Measurements from ENCODE around the gene ADI1.

The ADI1 gene

GRCh38 chr2:3481736-3482362 lies 37.5 kb downstream of the ADI1 start:
- no peak for DNase-seq

- no peak for DNase-seq
Observed at GRCh38 chr2:3481011-3481400, 38.3 kb downstream of the ADI1 start.

GRCh38 chr2:3480352-3481010 lies 38.9 kb downstream of the ADI1 start:
- DNase-seq: no peak

DNA sequence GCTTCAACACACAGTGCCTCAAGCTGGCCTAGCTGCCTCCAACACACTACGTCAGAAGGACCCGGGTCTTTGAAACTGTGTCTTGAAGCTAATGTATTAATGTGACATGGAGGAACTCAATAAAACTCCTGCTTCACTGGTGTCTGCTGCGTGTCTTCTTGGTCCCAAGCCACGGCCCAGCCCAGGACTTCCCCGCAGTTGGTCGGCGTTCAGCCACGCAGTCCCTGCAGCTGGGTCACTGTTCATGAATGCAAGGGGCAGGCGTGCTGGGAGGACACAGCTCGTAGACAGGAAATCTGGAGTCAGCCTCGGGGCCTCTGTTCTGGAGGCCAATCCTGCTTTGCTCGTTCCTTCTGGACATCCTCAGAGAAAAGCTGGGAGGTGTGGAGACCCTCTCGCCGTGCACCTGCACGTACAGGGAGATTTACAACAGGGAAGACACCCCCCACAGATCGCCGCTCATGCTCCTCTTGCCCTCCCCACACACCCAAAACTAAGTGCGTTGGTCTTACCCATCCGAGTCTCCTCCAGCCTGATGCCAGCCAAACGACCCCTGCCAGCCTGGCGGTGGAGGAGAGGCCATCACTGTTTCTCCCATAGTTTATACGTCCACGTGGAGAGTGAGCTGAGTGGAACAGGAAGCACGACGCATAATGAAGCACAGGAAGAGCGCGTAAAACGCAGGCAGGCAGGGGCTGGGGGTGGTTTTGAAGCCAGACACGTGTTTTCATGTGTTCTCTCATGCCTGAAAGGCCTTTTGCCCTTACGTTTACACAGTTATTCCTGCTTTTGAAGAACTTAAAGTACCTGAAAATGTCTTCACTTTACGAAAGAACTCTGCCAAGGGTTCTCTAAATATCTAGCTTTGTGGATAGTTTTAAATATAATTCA lies 39.7 kb downstream of the ADI1 start:
- no peak for DNase-seq

DNA sequence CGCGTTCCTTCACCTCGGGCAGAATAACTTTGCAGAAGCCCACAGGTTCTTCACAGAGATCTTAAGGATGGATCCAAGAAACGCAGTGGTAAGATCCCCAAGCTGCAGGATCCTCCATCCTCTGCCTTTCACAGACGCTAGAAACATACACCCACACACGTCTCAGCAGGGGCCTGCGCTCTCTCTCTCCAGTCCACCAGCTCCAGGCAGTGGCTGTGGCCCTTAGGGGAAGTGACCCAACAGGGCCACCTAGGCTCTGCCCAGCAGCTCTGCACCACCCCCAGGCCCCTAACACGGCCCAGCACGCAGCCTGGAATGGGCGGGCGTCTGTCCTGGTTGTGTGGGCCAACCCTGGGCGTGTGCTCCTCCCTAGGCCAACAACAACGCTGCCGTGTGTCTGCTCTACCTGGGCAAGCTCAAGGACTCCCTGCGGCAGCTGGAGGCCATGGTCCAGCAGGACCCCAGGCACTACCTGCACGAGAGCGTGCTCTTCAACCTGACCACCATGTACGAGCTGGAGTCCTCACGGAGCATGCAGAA lies 40.4 kb downstream of the ADI1 start:
- DNase-seq: no peak

GRCh38 chr2:3476985-3477327 lies 42.4 kb downstream of the ADI1 start:
- DNase-seq: no peak

DNA sequence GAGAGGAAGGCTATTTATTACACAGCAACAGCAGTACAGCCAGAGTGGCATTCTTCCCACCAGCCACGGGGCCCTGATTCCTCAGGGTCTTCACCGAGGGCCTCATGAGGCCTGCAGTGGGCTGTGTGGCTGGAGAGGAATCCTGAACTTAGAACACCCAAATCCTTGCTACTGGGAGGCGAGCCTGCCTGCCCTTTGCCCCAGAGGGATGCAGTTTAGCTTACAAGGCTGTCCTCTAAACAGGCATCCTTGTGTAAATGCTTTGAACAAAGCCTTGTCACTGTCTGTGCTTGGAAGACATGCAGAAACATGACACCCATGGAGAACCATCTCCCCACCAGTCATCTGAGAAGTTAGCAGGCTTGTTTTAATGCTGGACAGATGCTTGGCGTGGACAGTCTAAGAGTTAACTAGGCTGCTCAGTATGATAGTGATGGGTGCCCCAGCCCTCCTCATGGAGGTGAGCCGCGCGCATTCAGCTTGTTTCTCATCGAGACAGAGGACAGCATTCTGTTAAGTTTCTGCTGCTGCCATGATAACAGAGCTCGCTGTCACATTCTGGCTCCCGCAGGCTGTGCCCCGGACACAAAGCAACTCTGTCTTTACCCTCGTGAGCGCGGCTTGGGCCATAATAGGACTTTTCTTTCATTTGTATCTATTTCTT lies 42.9 kb downstream of the ADI1 start:
- DNase-seq: no peak

DNA sequence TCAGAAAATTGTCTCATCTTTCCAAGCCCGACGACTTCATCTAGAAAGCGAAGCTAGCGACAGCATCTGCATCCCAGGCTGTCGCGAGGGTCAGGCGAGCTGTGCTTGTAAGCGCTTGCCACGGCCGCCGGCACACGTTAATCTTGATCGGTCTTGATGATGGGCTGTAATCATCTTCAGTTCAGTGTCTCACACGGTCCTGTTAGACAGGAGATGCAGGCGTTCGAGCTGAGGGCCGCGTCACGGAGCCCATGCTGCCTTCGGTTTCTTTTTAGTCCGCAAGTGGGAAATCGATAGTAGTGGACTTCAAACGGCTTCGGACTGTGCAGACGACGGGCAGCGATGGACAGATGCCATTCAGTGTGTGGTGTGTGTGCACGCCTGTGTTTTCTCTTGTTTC lies 43.6 kb downstream of the ADI1 start:
- no peak for DNase-seq

- DNase-seq: no peak
Observed at GRCh38 chr2:3472966-3473365, 46.4 kb downstream of the ADI1 start.

DNA sequence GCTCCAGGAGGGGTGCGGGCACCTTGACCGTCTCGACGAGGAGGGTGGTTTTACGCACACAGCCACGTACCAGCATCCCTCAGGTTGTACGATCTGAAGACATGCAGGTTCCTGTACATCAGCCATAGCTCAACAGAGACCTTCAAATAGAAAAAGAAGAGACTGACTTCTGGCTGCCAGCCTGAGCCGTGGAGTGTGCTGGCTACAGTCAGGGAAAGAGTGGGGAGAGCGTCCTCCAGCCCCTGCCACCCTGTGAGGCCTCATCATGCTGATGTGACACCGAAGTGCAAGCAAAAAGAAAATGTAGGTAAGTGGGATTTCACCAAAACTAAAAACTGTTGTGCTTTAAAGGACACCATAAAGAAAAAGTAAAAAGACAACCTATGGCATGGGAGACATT lies 47.0 kb downstream of the ADI1 start:
- DNase-seq: no peak

- DNase-seq: no peak
Observed at GRCh38 chr2:3470856-3471737, 48.2 kb downstream of the ADI1 start.

GRCh38 chr2:3470166-3470651 lies 49.1 kb downstream of the ADI1 start:
- no peak for DNase-seq

- no peak for DNase-seq
Observed at GRCh38 chr2:3469486-3469885, 49.8 kb downstream of the ADI1 start.

DNA sequence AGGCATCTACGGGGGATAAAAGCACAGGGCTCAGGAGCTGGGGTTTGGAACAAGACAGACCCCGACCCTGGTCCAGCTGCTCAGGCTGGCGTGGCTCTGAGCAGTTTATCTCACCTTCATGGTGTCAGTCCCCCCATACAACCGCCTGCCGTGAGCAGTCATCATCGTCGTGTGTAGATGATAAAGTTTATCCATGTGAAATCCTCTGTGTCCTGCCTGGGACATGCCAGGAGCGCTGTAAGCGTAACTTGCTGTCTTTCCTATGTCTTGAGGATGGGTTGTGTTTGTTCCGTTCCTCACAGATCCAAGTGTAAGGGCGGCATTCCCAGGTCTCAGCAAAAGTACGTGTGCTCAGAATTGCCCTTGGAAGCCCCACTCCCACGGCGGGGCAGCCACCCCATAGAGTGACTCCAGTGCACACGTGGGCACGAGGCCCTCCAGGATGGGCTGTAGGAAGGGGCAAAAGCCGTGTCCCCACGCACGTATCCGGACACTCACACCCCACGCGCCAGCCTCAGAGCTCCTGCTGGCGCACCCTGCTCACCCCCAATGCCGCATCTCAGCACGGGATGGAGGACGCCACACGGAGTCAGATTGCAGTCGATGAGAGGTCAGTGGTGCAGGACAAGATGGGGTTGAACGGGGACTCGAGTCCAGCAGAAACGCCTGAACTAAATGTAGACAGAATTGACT lies 50.9 kb downstream of the ADI1 start:
- DNase-seq: no peak

- no peak for DNase-seq
Observed at GRCh38 chr2:3467654-3468053, 51.7 kb downstream of the ADI1 start.

DNA sequence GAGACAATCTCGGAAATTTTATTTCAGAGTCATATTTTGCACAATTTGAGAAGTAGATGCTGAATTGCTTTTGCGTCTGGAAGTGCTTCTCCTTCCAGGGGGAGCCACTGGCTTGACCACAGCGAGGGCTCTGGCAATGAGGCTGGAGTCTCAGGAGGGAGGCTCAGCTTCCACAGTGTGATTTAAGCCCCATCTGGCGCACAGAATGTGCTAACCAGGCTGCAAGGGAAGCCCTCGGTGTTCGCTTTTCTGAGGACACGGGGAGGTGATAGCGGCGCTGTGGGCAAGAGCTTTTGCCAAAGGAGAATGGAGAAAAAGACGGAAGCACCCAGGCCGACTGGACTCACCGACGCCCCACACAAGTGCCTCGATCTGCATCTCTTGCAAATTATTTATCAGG lies 52.4 kb downstream of the ADI1 start:
- no peak for DNase-seq

GRCh38 chr2:3466482-3466863 lies 52.9 kb downstream of the ADI1 start:
- DNase-seq: no peak

GRCh38 chr2:3465844-3466481 lies 53.4 kb downstream of the ADI1 start:
- no peak for DNase-seq

DNA sequence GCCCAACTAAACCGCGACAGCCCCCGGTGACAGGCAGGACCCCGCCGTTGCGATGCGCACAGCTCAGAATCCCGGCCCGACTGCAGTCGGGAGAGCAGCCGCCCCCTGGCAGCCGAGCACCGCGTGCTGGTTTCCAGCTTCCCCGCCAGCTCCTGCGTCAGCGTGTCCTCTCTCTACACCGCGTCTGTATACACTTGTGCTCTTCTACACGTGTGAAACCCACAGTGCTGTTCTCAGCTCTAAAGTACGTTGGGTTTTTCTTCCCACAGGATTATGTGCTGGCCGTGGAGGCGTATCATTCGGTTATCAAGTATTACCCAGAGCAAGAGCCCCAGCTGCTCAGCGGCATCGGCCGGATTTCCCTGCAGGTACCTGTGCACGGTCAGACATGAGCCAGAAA lies 54.0 kb downstream of the ADI1 start:
- no peak for DNase-seq

DNA sequence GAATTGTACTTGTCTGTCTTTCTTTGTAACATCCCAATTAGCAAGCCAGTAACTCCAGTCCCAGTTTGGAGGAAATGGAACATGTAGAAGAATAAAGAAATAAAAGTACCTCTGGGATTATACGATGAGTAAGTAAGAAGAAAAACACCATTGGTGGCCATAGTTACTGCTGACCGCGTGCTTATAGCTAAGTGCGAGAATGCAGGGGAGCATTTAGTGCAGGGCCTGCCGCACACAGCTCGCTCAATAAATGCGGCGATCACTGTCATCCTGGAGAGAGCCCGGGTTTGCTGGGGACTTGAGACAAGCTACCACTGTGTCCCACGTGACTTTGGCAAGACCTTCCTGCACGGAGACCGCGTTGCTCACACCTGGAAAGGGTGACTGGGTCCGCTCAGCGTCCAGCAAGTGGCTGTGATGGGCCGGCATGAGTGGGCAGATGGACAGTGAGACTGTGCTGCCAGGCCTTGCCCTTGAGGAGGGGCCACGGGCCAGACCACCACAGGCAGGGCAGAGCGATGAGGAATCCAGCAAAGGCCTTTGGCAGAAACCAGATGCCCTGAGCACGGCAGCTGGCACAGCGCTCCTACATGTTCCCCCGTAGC lies 54.8 kb downstream of the ADI1 start:
- DNase-seq: no peak

Measured in right kidney (tissue), 1 donor.